T follicular helper cell (primary cell): ENCODE results near the gene SBSN.

Experiments used
- DNase-seq: peaks from one replicate; pipeline ENCODE4 v3.0.0-alpha.2; 2020; ENCODE audit warnings: low read depth

The SBSN gene

GRCh38 chr19:35554076-35554475, 26.0 kb upstream of the SBSN start:
- DNase-seq: no peak

GRCh38 chr19:35553385-35554000, 25.4 kb upstream of the SBSN start:
- DNase-seq: no peak

GRCh38 chr19:35552534-35553384, 24.6 kb upstream of the SBSN start:
- DNase-seq: no peak

- no peak for DNase-seq
Measured at GRCh38 chr19:35551091-35551810, 23.1 kb upstream of the SBSN start.

GRCh38 chr19:35549879-35550523, 21.9 kb upstream of the SBSN start:
- no peak for DNase-seq

GRCh38 chr19:35549174-35549788, 21.2 kb upstream of the SBSN start:
- peak; percentile 32 for DNase-seq

GRCh38 chr19:35546532-35546931, 18.4 kb upstream of the SBSN start:
- DNase-seq: no peak

GRCh38 chr19:35545855-35546381, 17.8 kb upstream of the SBSN start:
- no peak for DNase-seq

- peak; percentile 47 for DNase-seq
Measured at GRCh38 chr19:35545001-35545854, 17.1 kb upstream of the SBSN start, which contains the start of gene TMEM147. TMEM147 (plus strand) TSS chr19:35545626; CDS start chr19:35545740, 114 bp downstream.

- DNase-seq: no peak
Measured at GRCh38 chr19:35544110-35544802, 16.1 kb upstream of the SBSN start.

GRCh38 chr19:35543280-35544109, 15.4 kb upstream of the SBSN start:
- DNase-seq: no peak

- no peak for DNase-seq
Measured at GRCh38 chr19:35542209-35542608, 14.1 kb upstream of the SBSN start.

GRCh38 chr19:35540356-35540927, 12.3 kb upstream of the SBSN start:
- DNase-seq: no peak

GRCh38 chr19:35539850-35540249, 11.7 kb upstream of the SBSN start:
- no peak for DNase-seq

- DNase-seq: no peak
Measured at GRCh38 chr19:35539314-35539713, 11.2 kb upstream of the SBSN start.

GRCh38 chr19:35534803-35535480, 6.8 kb upstream of the SBSN start:
- no peak for DNase-seq

GRCh38 chr19:35533822-35534392, 5.8 kb upstream of the SBSN start:
- peak; percentile 21 for DNase-seq
